CD1c-positive myeloid dendritic cell (primary cell): ENCODE measurements around the gene HDAC7.

Source experiments
- DNase-seq: peaks from one replicate; pipeline ENCODE4 v3.0.0-alpha.2; 2016; ENCODE audit errors: extremely low spot score

HDAC7 gene

DNA sequence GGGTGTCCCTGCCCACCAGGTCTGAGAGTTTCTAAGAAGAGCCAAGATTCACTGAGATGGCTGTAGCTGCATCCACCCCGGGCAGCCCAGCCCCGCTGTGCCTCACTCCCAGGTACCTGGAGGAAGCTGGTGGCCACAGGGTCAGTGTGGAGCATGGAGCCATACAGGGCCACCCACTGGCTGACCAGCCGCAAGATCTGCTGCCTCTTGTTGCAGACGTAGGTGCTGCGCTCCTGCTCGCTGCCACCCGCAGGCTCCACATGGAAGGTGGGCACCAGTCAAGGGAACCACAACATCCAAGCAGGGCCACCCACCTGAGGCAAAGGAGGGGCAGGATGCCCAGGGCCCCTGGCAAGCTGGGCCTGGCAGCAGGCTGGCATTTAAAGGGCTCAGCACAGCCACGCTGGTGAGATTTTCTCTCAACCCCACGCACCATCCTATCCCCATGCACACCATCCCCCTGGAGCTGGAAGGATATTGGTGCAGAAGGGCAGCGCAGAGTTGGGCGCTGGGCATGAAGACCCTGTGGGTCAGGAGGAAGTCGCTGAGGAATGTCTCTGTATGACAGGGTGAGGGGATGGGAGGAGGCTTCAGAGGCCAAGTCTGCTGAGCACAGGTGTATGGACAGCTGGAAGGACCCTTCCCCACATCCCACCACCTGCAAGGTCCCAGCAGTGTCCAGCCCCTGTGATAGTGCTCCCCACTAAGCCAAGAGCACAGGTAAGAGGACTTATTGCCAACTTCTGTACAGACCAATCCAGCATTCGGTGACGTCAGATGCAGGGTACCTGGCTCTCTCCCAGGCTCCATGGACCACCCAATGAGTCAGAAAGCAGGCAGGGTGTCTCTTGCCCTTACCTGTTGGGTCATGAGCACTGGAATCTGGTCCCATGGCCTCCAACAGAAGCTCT is 71.9 kb downstream of the HDAC7 start:
- no peak for DNase-seq

DNA sequence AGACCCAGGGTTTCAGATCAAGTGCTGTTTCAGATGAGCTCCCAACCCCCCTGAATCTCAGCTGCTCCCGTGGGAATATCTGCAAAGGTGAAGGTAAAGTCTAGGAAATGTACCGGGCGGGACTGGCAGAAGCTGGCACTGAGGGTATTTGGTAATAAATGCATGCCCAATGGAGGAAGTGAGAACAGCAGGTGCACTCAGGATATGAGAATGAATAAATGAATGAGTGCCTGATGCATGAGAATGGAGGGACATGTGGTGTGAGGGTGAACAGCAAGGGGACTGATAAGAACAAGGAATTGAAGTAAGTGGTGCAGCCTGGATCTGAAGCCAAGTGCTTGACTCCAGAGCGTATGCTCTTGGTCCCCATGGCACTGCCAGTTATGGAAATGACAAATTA is 72.6 kb downstream of the HDAC7 start:
- no peak for DNase-seq

- no peak for DNase-seq
Observed at GRCh38 chr12:47746523-47746922, 73.2 kb downstream of the HDAC7 start.

GRCh38 chr12:47746073-47746472 is 73.6 kb downstream of the HDAC7 start:
- no peak for DNase-seq

GRCh38 chr12:47745485-47746041 is 74.1 kb downstream of the HDAC7 start:
- DNase-seq, result no peak

GRCh38 chr12:47744778-47745436 is 74.8 kb downstream of the HDAC7 start:
- no peak for DNase-seq

DNA sequence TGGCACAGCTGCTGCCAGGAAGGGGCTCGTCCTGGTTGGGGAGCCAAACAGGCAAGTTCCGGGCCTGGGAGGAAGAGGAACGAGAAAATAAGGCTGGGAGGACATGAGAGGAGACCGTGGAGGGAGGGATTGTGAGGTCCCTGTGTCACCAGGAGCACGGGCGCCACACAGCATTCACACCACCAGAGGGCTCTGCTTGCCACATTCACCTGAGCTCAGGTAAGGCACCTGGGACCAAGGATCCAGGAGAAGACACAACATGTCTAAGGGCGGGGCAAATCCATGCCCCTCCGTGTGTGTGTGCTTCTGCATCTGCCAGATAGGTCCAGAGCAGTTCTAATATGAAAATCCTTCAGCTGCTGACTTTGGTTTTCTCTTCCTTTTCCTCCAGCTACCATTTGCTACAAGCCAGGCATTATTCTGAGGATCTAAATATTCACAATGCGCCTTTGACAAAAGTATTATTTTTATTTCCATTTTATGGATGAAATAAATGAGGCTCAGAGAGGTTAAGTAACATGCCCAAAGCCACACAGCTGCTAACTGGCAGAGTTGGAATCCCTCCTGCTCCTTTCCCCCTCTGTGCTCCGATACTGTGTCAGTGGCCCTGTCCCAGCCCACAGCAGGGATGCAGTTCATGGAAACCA is 75.6 kb downstream of the HDAC7 start:
- no peak for DNase-seq

- DNase-seq, result no peak
Observed at GRCh38 chr12:47743311-47743860, 76.3 kb downstream of the HDAC7 start.

GRCh38 chr12:47742253-47742825 is 77.4 kb downstream of the HDAC7 start:
- DNase-seq, result peak; percentile 65

- DNase-seq, result peak; percentile 51
Observed at GRCh38 chr12:47741340-47741703, 78.4 kb downstream of the HDAC7 start.

DNA sequence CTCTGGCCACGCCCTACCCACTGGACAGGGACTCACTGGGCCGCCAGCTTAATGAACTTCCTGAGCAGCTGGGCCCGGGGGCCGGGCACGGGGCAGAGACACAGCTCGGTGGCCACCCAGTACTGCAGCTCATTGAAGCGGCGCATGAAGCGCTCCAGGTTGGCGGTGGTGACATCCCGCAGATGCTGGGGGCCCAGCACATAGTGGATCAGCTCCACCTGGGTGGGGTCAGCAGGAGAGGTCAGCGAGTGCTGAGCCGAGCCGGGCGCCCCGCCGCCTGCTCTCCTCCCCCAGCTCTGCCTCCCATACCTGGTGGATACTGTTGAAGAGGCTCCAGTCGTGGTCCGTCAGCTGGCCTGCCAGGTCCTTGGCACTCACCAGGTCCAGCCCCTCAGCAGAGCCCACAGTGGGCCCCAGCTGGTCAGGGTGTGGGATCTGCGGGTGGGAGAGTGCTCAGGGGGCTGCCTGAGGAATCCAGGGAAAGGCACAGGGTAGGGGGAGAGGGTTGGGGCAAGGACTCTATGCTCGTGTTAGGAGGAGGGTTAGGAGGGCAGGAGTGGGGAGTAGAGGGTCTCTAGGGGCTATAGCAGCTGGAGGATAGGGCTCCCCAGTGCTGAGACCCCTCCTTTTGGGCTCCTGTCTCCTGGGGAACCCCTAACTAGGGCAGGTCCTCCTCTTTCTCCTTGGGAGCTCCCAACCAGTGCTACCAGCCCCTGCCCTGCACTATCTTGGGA is 78.9 kb downstream of the HDAC7 start:
- DNase-seq, result no peak

DNA sequence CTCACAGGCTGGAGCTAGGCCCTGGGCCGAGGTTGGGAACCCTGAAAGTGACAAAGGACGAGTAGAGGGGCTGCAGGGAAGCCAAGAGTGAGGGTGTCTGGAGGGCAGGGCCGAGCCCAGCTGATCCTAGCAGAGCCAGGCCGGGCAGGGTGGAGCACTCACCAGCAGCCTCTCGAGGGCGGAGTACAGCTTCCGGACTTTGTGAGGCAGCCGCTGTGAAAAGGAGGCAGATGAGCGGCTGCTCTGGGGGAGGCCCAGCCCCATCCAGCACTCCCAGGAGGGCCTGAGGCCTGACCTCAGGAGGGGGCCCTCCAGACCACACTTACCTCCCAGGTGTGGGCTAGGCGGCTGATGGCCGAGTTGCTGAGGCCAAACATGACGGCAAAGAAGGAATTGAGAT is 79.7 kb downstream of the HDAC7 start:
- no peak for DNase-seq

- no peak for DNase-seq
Observed at GRCh38 chr12:47739297-47739696, 80.4 kb downstream of the HDAC7 start.

- no peak for DNase-seq
Observed at GRCh38 chr12:47737936-47738594, 81.6 kb downstream of the HDAC7 start.

- no peak for DNase-seq
Observed at GRCh38 chr12:47736877-47737676, 82.6 kb downstream of the HDAC7 start.

DNA sequence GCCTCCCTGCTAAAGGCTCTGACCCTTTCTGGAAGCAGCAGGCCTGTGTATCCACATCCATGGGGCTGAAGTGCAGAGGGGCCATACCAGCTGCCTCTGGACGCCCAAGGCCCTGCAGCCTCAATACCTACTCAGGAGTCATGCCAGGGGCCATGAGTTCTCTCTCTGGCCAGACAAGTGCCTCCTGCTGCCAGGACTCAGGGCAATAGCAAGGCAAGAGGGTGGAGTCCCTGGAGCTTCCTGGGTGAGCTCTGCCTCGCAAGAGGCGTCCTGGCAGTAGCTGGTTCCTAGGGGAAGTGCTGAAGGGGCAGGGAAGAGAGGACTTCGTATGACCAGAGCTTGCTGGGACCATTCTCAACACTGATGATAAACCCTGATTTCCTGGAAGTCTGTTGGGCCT is 83.5 kb downstream of the HDAC7 start:
- DNase-seq, result no peak

DNA sequence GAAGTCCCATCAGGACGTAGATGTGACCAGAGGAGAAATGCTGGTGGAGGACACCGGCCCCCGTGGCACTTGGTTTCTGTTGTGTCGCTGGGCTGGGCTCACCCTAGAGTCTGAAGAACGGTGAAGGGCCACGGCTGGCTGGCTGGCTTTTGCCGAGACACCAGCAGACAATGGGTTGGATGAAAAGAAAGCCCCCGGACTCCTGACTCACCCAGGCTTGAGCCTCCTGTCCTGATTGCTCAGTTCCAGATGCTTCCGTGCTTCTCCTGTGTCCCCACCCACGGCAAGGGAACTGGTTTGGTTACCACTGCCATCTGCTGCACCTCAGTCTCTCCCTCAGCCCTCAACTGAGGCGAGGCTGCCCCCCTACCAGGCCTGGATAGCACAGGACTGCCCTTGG is 84.1 kb downstream of the HDAC7 start:
- DNase-seq, result no peak

- DNase-seq, result no peak
Observed at GRCh38 chr12:47734725-47735480, 84.8 kb downstream of the HDAC7 start.

GRCh38 chr12:47733142-47733541 is 86.6 kb downstream of the HDAC7 start:
- DNase-seq, result no peak
